Skeletal muscle satellite cell (primary cell): ENCODE data around the gene CHMP4A. TPM values are rescaled to one million over a fixed set of nuclear protein-coding genes. Genes with fewer than 3 reads are reported as not detected.

Source experiments
- H3K27me3 ChIP-seq: 2 replicates; pipeline ENCODE4 v1.7.0; 2013; ENCODE audit warnings: low read length; ENCODE audit not compliant: control insufficient read depth, insufficient read depth
- H3K36me3 ChIP-seq: 2 replicates; pipeline ENCODE4 v1.7.0; 2013; ENCODE audit warnings: mild to moderate bottlenecking, control low read depth, low read length; ENCODE audit not compliant: insufficient read depth
- H3K4me1 ChIP-seq: 2 replicates; pipeline ENCODE4 v1.7.0; 2013; ENCODE audit warnings: low read length; ENCODE audit not compliant: control insufficient read depth, insufficient read depth
- H3K4me2 ChIP-seq: 2 replicates; pipeline ENCODE4 v1.7.0; 2013; ENCODE audit warnings: mild to moderate bottlenecking, low read length
- H3K4me3 ChIP-seq: 2 replicates; pipeline ENCODE4 v1.7.0; 2013; ENCODE audit warnings: low read length
- H3K9ac ChIP-seq: 2 replicates; pipeline ENCODE4 v1.7.0; 2013; ENCODE audit warnings: mild to moderate bottlenecking, low read depth, low read length, moderate library complexity
- H3K9me3 ChIP-seq: replicated peaks from 2 replicates; pipeline ENCODE4 v1.7.0; 2013; ENCODE audit warnings: mild to moderate bottlenecking, control low read depth, low read length
- small RNA-seq: library from RNA; depleted of rRNA; stranded (forward); fragments of <200 nt; gene quantifications from one replicate; pipeline ENCODE3, GENCODE V24; 2012

Gene CHMP4A

GRCh38 chr14:24167469-24168114 is 45.7 kb downstream of the CHMP4A start:
- Histone ChIP-seq H3K9me3 (no peaks in the 10 kb centered on the region), H3K4me3 (no peak overlapping the region), H3K36me3 (peaks cover 46% of the 10 kb centered on the region), H3K4me1 (no peaks in the 10 kb centered on the region), H3K9ac (no peak overlapping the region), H3K4me2 (no peak overlapping the region), H3K27me3 (no peaks in the 10 kb centered on the region)

- no peak overlapping the region for H3K4me3 ChIP-seq
- no peaks in the 10 kb centered on the region for H3K9me3 ChIP-seq
- no peak overlapping the region for H3K4me2 ChIP-seq
- peaks cover 14% of the 10 kb centered on the region for H3K4me1 ChIP-seq
- no peaks in the 10 kb centered on the region for H3K27me3 ChIP-seq
- no peak overlapping the region for H3K9ac ChIP-seq
- H3K36me3 ChIP-seq, result peaks cover 46% of the 10 kb centered on the region
Observed at GRCh38 chr14:24165785-24166184, 47.5 kb downstream of the CHMP4A start.

GRCh38 chr14:24164518-24164991 is 48.7 kb downstream of the CHMP4A start:
- Histone ChIP-seq H3K4me1 (peaks cover 17% of the 10 kb centered on the region), H3K4me3 (no peak overlapping the region), H3K4me2 (no peak overlapping the region), H3K36me3 (peaks cover 59% of the 10 kb centered on the region), H3K9ac (no peak overlapping the region), H3K27me3 (no peaks in the 10 kb centered on the region), H3K9me3 (no peaks in the 10 kb centered on the region)

DNA sequence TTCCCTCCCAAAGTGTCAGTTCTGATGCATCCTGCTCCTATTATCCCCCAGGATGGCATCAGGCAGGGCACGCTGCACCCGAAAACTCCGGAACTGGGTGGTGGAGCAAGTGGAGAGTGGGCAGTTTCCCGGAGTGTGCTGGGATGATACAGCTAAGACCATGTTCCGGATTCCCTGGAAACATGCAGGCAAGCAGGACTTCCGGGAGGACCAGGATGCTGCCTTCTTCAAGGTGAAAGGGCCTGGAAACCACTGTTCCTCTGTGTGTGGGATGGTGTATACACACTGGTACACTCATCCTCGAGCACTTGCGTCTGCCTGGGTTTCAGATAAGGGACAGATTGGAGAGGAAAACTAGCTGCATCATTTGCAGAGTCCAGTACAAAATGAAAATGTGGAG is 51.2 kb downstream of the CHMP4A start:
- H3K4me2 ChIP-seq, result peak overlapping the region; percentile 93
- peak overlapping the region; percentile 76 for H3K4me3 ChIP-seq
- H3K36me3 ChIP-seq, result peaks cover 69% of the 10 kb centered on the region
- peak overlapping the region; percentile 84 for H3K9ac ChIP-seq
- H3K9me3 ChIP-seq, result no peaks in the 10 kb centered on the region
- peaks cover 17% of the 10 kb centered on the region for H3K4me1 ChIP-seq
- H3K27me3 ChIP-seq, result no peaks in the 10 kb centered on the region

DNA sequence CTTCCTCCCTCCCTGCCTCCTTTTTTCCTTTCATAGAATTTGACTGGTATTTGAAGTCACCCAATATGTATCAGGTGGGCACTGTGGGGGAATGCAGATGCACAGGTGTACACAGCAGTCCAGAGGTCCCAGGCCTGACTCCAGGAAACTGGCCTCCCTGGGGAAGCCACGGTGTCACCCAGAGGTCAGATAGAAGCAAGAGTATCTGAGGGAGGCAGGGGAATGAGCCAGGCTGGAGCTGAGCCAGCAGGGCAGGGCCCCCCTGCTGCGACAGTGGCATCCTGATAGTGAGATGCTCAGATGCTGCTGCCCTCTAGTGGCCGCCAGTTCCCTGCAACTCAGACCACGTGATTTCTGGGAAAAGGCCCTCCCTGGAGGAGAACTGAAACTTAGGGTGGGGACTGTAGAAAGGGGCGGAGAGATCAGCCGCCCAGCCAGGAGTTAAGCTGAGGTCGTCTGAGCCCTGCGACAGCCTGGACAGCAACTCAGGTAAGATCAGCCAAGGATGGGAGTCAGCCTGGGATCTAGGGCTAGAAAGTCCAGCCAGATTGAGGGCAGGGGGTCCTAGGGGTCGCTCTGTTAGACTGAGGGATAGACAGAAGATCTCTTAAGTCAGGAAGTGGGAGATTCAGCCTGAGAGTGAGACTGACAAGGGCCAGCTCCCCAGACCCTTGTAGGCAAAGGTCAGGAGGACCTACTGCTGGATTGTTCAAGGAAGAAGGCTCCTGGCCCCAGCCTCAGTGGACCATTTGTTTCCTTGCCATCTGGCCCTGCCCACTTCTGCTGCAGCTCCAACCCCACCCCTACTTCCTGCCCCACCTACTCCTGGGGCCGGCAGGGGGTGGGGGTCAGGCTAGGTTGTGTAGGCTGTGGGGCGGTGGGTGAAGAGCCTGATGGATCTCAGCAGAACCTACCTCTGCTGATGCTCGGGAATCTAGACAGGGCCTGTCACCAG is 52.2 kb downstream of the CHMP4A start, which contains the start of gene IRF9:
Gene IRF9 (plus strand): TSS at position 416 of the 955 bp plus-strand sequence. CDS start 880 bp downstream, outside the sequence.
- Histone ChIP-seq H3K4me3 (peak within 1 kb of the TSS; percentile 76), H3K27me3 (no peaks in the 10 kb centered on the region), H3K36me3 (peaks cover 67% of the 10 kb centered on the region), H3K4me1 (peaks cover 17% of the 10 kb centered on the region), H3K9ac (peak within 1 kb of the TSS; percentile 84), H3K4me2 (peak within 1 kb of the TSS; percentile 93), H3K9me3 (no peaks in the 10 kb centered on the region)

- H3K4me3 ChIP-seq, result no peak overlapping the region
- H3K36me3 ChIP-seq, result peaks cover 66% of the 10 kb centered on the region
- H3K4me2 ChIP-seq, result no peak overlapping the region
- H3K4me1 ChIP-seq, result peaks cover 17% of the 10 kb centered on the region
- H3K9ac ChIP-seq, result no peak overlapping the region
- H3K27me3 ChIP-seq, result no peaks in the 10 kb centered on the region
- H3K9me3 ChIP-seq, result no peaks in the 10 kb centered on the region
Observed at GRCh38 chr14:24160499-24160849, 52.8 kb downstream of the CHMP4A start.

DNA sequence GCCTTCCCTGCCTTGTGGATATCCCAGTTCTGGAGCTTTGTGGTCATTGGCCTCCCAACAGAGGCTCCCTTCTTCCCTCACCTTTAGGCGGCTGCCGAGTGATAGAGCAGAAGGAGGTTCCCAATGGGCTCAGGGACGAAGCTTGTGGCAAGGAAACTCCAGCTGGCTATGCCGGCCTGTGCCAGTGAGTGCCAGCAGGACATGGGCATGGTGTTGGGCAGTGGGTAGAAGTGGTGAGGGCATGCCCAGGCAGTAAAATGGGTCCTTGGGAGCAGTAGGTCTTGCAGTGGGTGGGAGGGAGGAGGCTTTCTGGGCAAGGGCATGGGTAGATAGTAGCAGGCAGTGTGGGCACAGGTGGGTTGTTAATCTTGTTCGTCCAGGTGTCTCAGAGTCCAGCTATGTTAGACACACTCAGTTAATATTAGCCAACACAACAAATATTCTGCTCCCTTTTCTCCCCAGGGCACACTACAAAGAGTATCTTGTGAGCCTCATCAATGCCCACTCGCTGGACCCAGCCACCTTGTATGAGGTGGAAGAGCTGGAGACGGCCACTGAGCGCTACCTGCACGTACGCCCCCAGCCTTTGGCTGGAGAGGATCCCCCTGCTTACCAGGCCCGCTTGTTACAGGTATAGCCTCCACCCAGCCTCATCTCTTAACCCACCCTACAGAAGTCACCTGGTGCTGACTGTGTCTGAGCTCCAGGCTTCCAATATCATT is 53.4 kb downstream of the CHMP4A start:
- no peaks in the 10 kb centered on the region for H3K27me3 ChIP-seq
- no peaks in the 10 kb centered on the region for H3K9me3 ChIP-seq
- peaks cover 66% of the 10 kb centered on the region for H3K36me3 ChIP-seq
- H3K4me3 ChIP-seq, result no peak overlapping the region
- H3K4me2 ChIP-seq, result no peak overlapping the region
- H3K9ac ChIP-seq, result no peak overlapping the region
- H3K4me1 ChIP-seq, result peaks cover 17% of the 10 kb centered on the region

Small RNAs within 50 kb of the gene (small RNA-seq; reads per million reads assigned to genes)
- gene AL136295.4 (not detected), gene CHMP4A (not detected), gene IPO4 (not detected), gene IRF9 (not detected), gene MDP1 (not detected)
